Mesendoderm (in vitro differentiated cells): ENCODE measurements around the gene SLC5A11.

ENCODE experiments used
- DNase-seq: peaks from one replicate; pipeline ENCODE4 v3.0.0; 2013
- H2AK5ac ChIP-seq: 2 replicates; pipeline ENCODE4 v1.6.1; 2013; ENCODE audit warnings: low read length, inconsistent platforms
- H2BK120ac ChIP-seq: 2 replicates; pipeline ENCODE4 v1.6.1; 2013; ENCODE audit warnings: low read depth, mild to moderate bottlenecking, low read length, moderate library complexity, mixed read lengths
- H2BK15ac ChIP-seq: replicated peaks from 2 replicates; pipeline ENCODE4 v1.6.1; 2013; ENCODE audit warnings: low read depth, mild to moderate bottlenecking, moderate library complexity
- H2BK5ac ChIP-seq: 2 replicates; pipeline ENCODE4 v1.6.1; 2013; ENCODE audit warnings: low read length, inconsistent platforms
- H3K18ac ChIP-seq: 2 replicates; pipeline ENCODE4 v1.6.1; 2013; ENCODE audit warnings: mild to moderate bottlenecking, low read length, mixed read lengths
- H3K23ac ChIP-seq: one replicate; pipeline ENCODE4 v1.6.1; 2013; ENCODE audit warnings: low read length
- H3K27ac ChIP-seq: 2 replicates; pipeline ENCODE4 v1.5.1; 2013; ENCODE audit warnings: low read depth, mild to moderate bottlenecking, inconsistent platforms, low read length, moderate library complexity
- H3K27me3 ChIP-seq: 2 replicates; pipeline ENCODE4 v1.6.1; 2013; ENCODE audit warnings: low read length, control low read depth, mild to moderate bottlenecking, inconsistent platforms; ENCODE audit not compliant: insufficient read depth, poor library complexity
- H3K36me3 ChIP-seq: 2 replicates; pipeline ENCODE4 v1.6.1; 2013; ENCODE audit warnings: low read length, inconsistent platforms; ENCODE audit not compliant: control insufficient read depth, insufficient read depth
- H3K4ac ChIP-seq: one replicate; pipeline ENCODE4 v1.6.1; 2013; ENCODE audit warnings: low read depth, mild to moderate bottlenecking, low read length, moderate library complexity
- H3K4me1 ChIP-seq: 2 replicates; pipeline ENCODE4 v1.6.1; 2013; ENCODE audit warnings: low read depth, low read length, inconsistent platforms; ENCODE audit not compliant: control insufficient read depth
- H3K4me2 ChIP-seq: 2 replicates; pipeline ENCODE4 v1.6.1; 2013; ENCODE audit warnings: low read length
- H3K4me3 ChIP-seq: 2 replicates; pipeline ENCODE4 v1.5.1; 2013; ENCODE audit warnings: mild to moderate bottlenecking, low read length
- H3K56ac ChIP-seq: one replicate; pipeline ENCODE4 v1.6.1; 2013; ENCODE audit warnings: low read length
- H3K79me1 ChIP-seq: 2 replicates; pipeline ENCODE4 v1.6.1; 2013; ENCODE audit warnings: low read length, inconsistent platforms
- H3K79me2 ChIP-seq: 2 replicates; pipeline ENCODE4 v1.6.1; 2013; ENCODE audit warnings: mild to moderate bottlenecking, low read length; ENCODE audit not compliant: control insufficient read depth, insufficient read depth
- H3K9ac ChIP-seq: 2 replicates; pipeline ENCODE4 v1.6.1; 2013; ENCODE audit warnings: low read length, inconsistent platforms
- H4K5ac ChIP-seq: one replicate; pipeline ENCODE4 v1.6.1; 2013; ENCODE audit warnings: low read length
- H4K8ac ChIP-seq: one replicate; pipeline ENCODE4 v1.6.1; 2013; ENCODE audit warnings: low read depth, mild to moderate bottlenecking, control low read depth, low read length, moderate library complexity
- WGBS: extraction: QIAGEN DNeasy Blood & Tissue Kit; methylation state at CpG from one replicate; pipeline ENCODE4 v1.1.7; 2013; ENCODE audit warnings: low lambda C conversion rate, missing lambda C conversion rate; ENCODE audit not compliant: insufficient coverage; ENCODE audit errors: extremely low coverage; 5-methylcytosine and 5-hydroxymethylcytosine counted together

SLC5A11 gene

DNA sequence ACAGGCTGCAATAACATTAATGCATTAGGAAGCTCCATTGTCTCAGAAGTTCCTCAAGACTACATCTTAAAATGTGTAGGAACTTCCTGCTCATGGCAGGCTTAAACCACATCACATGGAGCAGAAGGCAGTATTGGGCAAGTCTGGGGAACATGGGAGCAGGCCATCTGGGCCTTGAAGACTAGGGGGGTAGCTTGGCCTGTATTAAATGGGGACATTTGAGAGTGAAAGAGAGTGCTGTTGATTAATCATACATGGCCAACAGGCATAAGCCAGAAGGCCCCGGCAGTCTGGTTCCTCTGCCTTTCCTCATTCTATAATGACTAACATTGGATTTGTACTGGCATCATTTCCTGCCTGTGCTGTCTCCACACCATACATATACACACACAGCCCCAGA lies 25.2 kb upstream of the SLC5A11 start:
- Histone ChIP-seq H2BK5ac (no peak overlapping the region), H2BK15ac (no peak overlapping the region), H3K4me1 (no peaks in the 10 kb centered on the region), H3K36me3 (peaks cover 31% of the 10 kb centered on the region), H2BK120ac (no peak overlapping the region), H4K5ac (no peak overlapping the region), H3K79me2 (no peaks in the 10 kb centered on the region), H3K4me3 (no peak overlapping the region), H3K4me2 (no peak overlapping the region), H2AK5ac (no peak overlapping the region), H3K27me3 (no peaks in the 10 kb centered on the region), H3K4ac (no peak overlapping the region), H3K79me1 (no peaks in the 10 kb centered on the region), H3K56ac (no peak overlapping the region), H3K9ac (no peak overlapping the region), H3K27ac (no peak overlapping the region), H3K18ac (no peak overlapping the region), H4K8ac (no peak overlapping the region), H3K23ac (no peak overlapping the region)
- WGBS, result no CpG with 5 or more reads among the region's 1 CpG
- no peak for DNase-seq

DNA sequence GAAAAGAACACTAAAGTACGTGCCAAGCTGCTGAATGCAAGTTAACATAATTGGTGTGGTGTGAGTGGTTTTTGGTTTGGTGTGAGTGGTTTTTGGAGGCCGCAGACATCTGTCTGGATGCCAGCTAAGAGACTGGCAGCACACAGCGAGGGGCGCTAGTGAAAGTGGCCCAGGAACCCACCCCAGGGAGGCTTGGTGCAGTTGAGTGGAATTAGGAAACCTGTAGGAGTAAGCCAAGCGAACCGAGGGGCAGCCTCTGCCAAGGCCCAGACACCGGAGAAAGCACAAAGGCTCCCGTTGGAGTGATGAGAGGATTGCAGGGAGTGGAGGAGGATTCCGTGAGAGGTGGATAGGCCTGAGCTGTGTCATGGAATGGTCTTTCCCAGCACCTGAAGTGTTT lies 24.6 kb upstream of the SLC5A11 start:
- Histone ChIP-seq H3K23ac (no peak overlapping the region), H3K4ac (no peak overlapping the region), H3K79me2 (no peaks in the 10 kb centered on the region), H3K27me3 (no peaks in the 10 kb centered on the region), H3K79me1 (no peaks in the 10 kb centered on the region), H2BK120ac (no peak overlapping the region), H2BK15ac (no peak overlapping the region), H3K27ac (no peak overlapping the region), H3K36me3 (peaks cover 32% of the 10 kb centered on the region), H4K8ac (no peak overlapping the region), H2BK5ac (no peak overlapping the region), H4K5ac (no peak overlapping the region), H3K56ac (no peak overlapping the region), H3K4me2 (no peak overlapping the region), H3K18ac (no peak overlapping the region), H3K9ac (no peak overlapping the region), H3K4me1 (no peaks in the 10 kb centered on the region), H3K4me3 (no peak overlapping the region), H2AK5ac (no peak overlapping the region)
- DNase-seq, result no peak
- WGBS, result no CpG with 5 or more reads among the region's 9 CpGs

DNA sequence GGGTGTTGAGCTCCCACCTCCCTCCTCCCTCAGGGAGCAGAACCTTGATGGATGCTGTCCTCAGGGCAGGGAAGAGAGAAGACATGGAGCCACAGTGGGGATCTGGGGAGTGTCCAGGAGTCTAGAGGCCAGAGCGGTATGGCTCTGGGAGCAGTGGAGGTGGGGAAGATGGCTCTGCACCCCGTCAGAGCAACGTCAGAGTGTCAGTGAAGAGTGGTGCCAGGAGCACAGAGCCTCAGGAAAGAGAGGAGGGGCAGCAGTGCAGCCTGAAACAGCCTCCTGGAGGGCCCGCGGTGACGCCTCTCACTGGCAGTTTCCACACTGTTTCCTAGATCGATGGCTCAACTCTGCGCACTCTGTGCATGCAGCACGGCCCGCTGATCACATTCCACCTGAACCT lies 23.2 kb upstream of the SLC5A11 start:
- Histone ChIP-seq H3K18ac (no peak overlapping the region), H2BK5ac (no peak overlapping the region), H3K27ac (no peak overlapping the region), H2BK120ac (no peak overlapping the region), H2BK15ac (no peak overlapping the region), H4K5ac (no peak overlapping the region), H3K4me1 (no peaks in the 10 kb centered on the region), H4K8ac (no peak overlapping the region), H3K4me3 (no peak overlapping the region), H3K56ac (no peak overlapping the region), H3K4ac (no peak overlapping the region), H3K27me3 (no peaks in the 10 kb centered on the region), H3K79me2 (no peaks in the 10 kb centered on the region), H2AK5ac (no peak overlapping the region), H3K23ac (no peak overlapping the region), H3K9ac (no peak overlapping the region), H3K79me1 (no peaks in the 10 kb centered on the region), H3K36me3 (peaks cover 29% of the 10 kb centered on the region), H3K4me2 (no peak overlapping the region)
- DNase-seq, result no peak
- WGBS, result no CpG with 5 or more reads among the region's 10 CpGs

DNA sequence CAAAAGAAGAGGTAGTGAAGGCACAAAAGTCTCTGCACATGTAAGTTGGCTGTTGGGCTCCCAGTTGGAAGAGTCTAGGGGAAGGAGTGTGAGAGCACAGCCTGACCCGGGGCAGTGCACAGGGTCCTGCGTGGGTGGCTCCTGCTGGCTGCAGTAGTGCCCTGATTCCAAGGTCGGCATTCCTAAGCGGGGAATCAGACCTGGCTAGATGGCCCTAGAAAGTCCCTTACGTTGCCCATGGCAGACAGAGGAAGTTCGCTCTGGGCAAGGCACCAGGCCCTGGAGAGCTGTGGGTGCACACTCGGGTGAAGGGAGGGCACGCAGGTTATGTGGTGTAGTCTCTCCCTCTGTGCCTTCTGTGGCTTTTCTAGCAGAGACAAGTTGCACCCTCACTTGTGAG lies 22.8 kb upstream of the SLC5A11 start:
- H3K79me2 ChIP-seq, result no peaks in the 10 kb centered on the region
- no peak overlapping the region for H3K9ac ChIP-seq
- no peaks in the 10 kb centered on the region for H3K27me3 ChIP-seq
- DNase-seq, result no peak
- H3K18ac ChIP-seq, result no peak overlapping the region
- H3K23ac ChIP-seq, result no peak overlapping the region
- H3K4me3 ChIP-seq, result no peak overlapping the region
- no peak overlapping the region for H3K27ac ChIP-seq
- H2AK5ac ChIP-seq, result no peak overlapping the region
- H4K8ac ChIP-seq, result no peak overlapping the region
- peaks cover 28% of the 10 kb centered on the region for H3K36me3 ChIP-seq
- WGBS, result no CpG with 5 or more reads among the region's 8 CpGs
- H2BK5ac ChIP-seq, result no peak overlapping the region
- H3K56ac ChIP-seq, result no peak overlapping the region
- no peak overlapping the region for H3K4ac ChIP-seq
- no peak overlapping the region for H4K5ac ChIP-seq
- no peak overlapping the region for H2BK120ac ChIP-seq
- no peaks in the 10 kb centered on the region for H3K79me1 ChIP-seq
- no peak overlapping the region for H3K4me2 ChIP-seq
- H3K4me1 ChIP-seq, result no peaks in the 10 kb centered on the region
- no peak overlapping the region for H2BK15ac ChIP-seq

DNA sequence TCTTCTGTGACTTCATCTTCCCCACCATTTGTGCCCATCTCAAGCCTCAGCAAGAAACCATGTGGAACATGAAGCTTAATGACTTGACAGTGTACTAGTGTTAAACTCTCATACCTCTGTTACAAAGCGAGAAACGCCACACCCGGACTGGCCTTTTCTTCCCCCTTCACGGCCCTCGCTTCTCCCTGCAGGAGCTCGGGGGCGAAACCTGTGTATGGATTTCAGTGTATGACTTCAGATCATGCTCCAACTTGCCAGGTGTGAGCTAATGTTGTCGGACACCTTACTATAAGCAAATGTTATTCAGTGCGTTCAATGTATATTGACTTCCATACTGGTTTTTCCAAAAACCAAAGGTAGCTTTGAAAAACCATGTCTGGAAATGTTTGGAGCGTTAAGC lies 20.1 kb upstream of the SLC5A11 start:
- no peak overlapping the region for H2BK5ac ChIP-seq
- no peak overlapping the region for H3K23ac ChIP-seq
- no peak overlapping the region for H4K8ac ChIP-seq
- no peak overlapping the region for H2AK5ac ChIP-seq
- no peak overlapping the region for H3K9ac ChIP-seq
- no peaks in the 10 kb centered on the region for H3K79me1 ChIP-seq
- no peak overlapping the region for H3K56ac ChIP-seq
- H3K18ac ChIP-seq, result no peak overlapping the region
- no peaks in the 10 kb centered on the region for H3K4me1 ChIP-seq
- no peak overlapping the region for H2BK120ac ChIP-seq
- WGBS, result no CpG with 5 or more reads among the region's 10 CpGs
- H3K36me3 ChIP-seq, result peaks cover 13% of the 10 kb centered on the region
- no peaks in the 10 kb centered on the region for H3K27me3 ChIP-seq
- no peak overlapping the region for H3K4me2 ChIP-seq
- H3K4me3 ChIP-seq, result no peak overlapping the region
- H4K5ac ChIP-seq, result no peak overlapping the region
- H3K79me2 ChIP-seq, result no peaks in the 10 kb centered on the region
- H3K27ac ChIP-seq, result no peak overlapping the region
- DNase-seq, result no peak
- no peak overlapping the region for H2BK15ac ChIP-seq
- no peak overlapping the region for H3K4ac ChIP-seq

DNA sequence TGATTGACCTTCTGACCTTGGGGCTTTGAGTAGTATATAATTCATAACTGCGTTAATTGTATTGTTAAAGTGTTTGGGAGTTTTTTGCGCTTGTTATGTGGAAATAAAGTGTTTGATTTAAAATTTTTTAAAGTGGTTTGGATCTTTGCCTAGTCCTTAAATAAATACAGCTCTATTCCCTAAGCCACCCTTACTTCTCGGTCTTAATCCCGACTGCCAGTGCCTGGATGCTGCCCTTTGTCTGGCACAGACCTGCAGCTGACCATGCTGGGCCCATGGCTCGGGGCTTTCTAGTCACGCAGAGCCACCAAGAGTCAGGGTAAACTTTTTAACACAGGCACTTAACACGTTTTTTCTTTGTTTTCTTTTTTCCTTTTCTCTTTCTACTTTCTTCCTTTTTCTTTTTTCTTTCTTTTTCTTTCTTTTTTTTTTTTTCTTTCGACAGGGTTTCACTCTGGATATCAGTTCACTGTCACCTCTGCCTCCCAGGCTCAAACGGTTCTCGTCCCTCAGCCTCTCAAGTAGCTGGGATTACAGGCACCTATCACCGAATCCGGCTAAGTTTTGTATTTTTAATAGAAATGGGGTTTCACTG lies 19.6 kb upstream of the SLC5A11 start:
- H3K79me2 ChIP-seq, result no peaks in the 10 kb centered on the region
- H3K4ac ChIP-seq, result no peak overlapping the region
- no peaks in the 10 kb centered on the region for H3K27me3 ChIP-seq
- WGBS, result 100% methylated on average over 2 of the region's 12 CpGs
- no peak overlapping the region for H3K4me2 ChIP-seq
- no peaks in the 10 kb centered on the region for H3K79me1 ChIP-seq
- peaks cover 10% of the 10 kb centered on the region for H3K36me3 ChIP-seq
- H3K4me1 ChIP-seq, result no peaks in the 10 kb centered on the region
- no peak overlapping the region for H2BK15ac ChIP-seq
- H3K23ac ChIP-seq, result no peak overlapping the region
- H4K5ac ChIP-seq, result no peak overlapping the region
- H3K4me3 ChIP-seq, result no peak overlapping the region
- no peak overlapping the region for H4K8ac ChIP-seq
- H3K27ac ChIP-seq, result no peak overlapping the region
- H2BK5ac ChIP-seq, result no peak overlapping the region
- no peak for DNase-seq
- H3K9ac ChIP-seq, result no peak overlapping the region
- H3K56ac ChIP-seq, result no peak overlapping the region
- no peak overlapping the region for H2AK5ac ChIP-seq
- no peak overlapping the region for H3K18ac ChIP-seq
- no peak overlapping the region for H2BK120ac ChIP-seq
